Ishikawa (cell line): ENCODE measurements around the gene KCNK5.

ENCODE experiments used
- CREB1 ChIP-seq: IDR thresholded peaks from 2 replicates; pipeline ENCODE4 v1.6.1; 2012; ENCODE audit warnings: low read depth
- MAX ChIP-seq: IDR thresholded peaks from 2 replicates; pipeline ENCODE4 v1.6.1; 2012
- TCF12 ChIP-seq: IDR thresholded peaks from 2 replicates; pipeline ENCODE4 v1.6.1; 2012; ENCODE audit warnings: low read depth
- TEAD4 ChIP-seq: IDR thresholded peaks from 2 replicates; pipeline ENCODE4 v1.6.1; 2012

- TF ChIP-seq MAX (no peak), TEAD4 (no peak), TCF12 (no peak), CREB1 (no peak)
These were observed 8.2 kb downstream of the KCNK5 start for GRCh38 chr6:39221115-39221514.
